Prostate gland (tissue), 2 donors: ENCODE measurements around the gene DNAAF5.

Experiments used
- CTCF ChIP-seq, 4 experiments: fragments of 200-600 bp in 2 of 4; fragments of 450-650 bp in 2 of 4; sonication (generic) in 2 of 4; IDR thresholded peaks; 1 replicate in 3 of 4; 2 replicates in 1 of 4; pipeline ENCODE4 v1.5.1; 2016 to 2019; ENCODE audit warnings: antibody characterized with exemption in 4 of 4, mild to moderate bottlenecking in 2 of 4, moderate library complexity in 2 of 4
- POLR2A ChIP-seq: fragments of 450-650 bp; IDR thresholded peaks from one replicate; pipeline ENCODE4 v1.6.1; 2016; ENCODE audit warnings: antibody characterized with exemption, mild to moderate bottlenecking

GRCh38 chr7:684416-684815 lies 42.1 kb upstream of the DNAAF5 start:
- TF ChIP-seq CTCF (IDR thresholded peaks at IDR 0.05) (no peak), POLR2A (no peak)
